Upper lobe of left lung (tissue), 4 donors: ENCODE measurements around the gene C22orf15.

ENCODE experiments used
- EP300 ChIP-seq, 4 donors: sonication (generic); formaldehyde crosslinking; IDR thresholded peaks; one replicate each; pipeline ENCODE4 v1.5.1; 2017; ENCODE audit warnings: antibody characterized with exemption in 4 of 4, control low read depth in 2 of 4
- POLR2A ChIP-seq, 4 donors: fragments of 450-650 bp; IDR thresholded peaks; one replicate each; pipeline ENCODE4 v1.5.1; 2016 to 2017; ENCODE audit warnings: antibody characterized with exemption in 4 of 4, mild to moderate bottlenecking in 2 of 4
- POLR2AphosphoS5 ChIP-seq, 2 donors: sonication (generic); formaldehyde crosslinking; IDR thresholded peaks; one replicate each; pipeline ENCODE4 v1.5.1; 2017; ENCODE audit warnings: antibody characterized with exemption in 2 of 2
- TF ChIP-seq, protein P1 (sequence below), 6 experiments: fragments of 450-650 bp in 4 of 6; fragments of 200-600 bp in 2 of 6; sonication (generic) in 2 of 6; IDR thresholded peaks; one replicate each; pipeline ENCODE4 v1.5.1; 2016 to 2019; ENCODE audit warnings: antibody characterized with exemption in 6 of 6

DNA sequence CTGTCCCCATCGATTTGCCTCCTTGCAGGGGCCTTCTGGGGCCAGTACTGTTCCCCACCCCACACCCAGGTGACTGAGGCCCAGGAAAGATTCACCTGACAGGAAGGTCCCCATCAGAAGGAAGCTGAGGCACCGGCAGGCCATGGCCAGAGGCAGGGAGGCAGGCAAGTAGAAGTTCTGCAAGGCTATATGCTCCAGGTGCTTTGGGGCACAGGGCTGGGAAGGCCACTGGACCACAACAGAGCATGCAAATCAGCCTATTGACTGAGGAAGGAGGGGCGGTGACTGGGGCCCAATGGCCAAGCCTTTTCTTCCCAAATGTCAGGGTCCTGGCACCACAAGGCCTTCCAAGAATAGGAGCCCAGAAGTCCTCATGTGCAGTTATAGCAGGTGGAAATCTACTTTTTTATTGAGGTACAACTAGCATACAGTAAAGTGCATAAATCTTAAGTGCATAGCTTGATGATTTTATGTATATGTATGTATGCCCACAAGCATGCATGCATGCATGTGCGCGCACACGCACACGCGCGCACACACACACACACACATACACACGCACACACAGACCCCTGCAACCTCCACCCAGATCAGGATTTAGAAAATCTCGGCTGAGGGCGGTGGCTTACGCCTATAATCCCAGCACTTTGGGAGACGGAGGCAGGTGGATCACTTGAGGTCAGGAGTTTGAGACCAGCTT, 8.4 kb upstream of the C22orf15 start, which contains the start of gene VPREB3:
- TF ChIP-seq, protein P1, sequence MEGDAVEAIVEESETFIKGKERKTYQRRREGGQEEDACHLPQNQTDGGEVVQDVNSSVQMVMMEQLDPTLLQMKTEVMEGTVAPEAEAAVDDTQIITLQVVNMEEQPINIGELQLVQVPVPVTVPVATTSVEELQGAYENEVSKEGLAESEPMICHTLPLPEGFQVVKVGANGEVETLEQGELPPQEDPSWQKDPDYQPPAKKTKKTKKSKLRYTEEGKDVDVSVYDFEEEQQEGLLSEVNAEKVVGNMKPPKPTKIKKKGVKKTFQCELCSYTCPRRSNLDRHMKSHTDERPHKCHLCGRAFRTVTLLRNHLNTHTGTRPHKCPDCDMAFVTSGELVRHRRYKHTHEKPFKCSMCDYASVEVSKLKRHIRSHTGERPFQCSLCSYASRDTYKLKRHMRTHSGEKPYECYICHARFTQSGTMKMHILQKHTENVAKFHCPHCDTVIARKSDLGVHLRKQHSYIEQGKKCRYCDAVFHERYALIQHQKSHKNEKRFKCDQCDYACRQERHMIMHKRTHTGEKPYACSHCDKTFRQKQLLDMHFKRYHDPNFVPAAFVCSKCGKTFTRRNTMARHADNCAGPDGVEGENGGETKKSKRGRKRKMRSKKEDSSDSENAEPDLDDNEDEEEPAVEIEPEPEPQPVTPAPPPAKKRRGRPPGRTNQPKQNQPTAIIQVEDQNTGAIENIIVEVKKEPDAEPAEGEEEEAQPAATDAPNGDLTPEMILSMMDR (IDR thresholded peaks at IDR 0.05): no peak
- no peak for TF ChIP-seq POLR2A (IDR thresholded peaks at IDR 0.05)
- TF ChIP-seq POLR2AphosphoS5 (IDR thresholded peaks at IDR 0.05): no peak
- no peak for TF ChIP-seq EP300 (IDR thresholded peaks at IDR 0.05)
